ENCODE results near the gene REV1. TPM values are rescaled to one million over a fixed set of nuclear protein-coding genes. Genes with fewer than 3 reads are reported as not detected.

The REV1 gene
- total and polyA plus RNA-seq, 2 of the 8 experiments (the other 6 are each of a cell fraction or from before 2014, with no cell fraction given), result 16.6 to 34.3 TPM

DNA sequence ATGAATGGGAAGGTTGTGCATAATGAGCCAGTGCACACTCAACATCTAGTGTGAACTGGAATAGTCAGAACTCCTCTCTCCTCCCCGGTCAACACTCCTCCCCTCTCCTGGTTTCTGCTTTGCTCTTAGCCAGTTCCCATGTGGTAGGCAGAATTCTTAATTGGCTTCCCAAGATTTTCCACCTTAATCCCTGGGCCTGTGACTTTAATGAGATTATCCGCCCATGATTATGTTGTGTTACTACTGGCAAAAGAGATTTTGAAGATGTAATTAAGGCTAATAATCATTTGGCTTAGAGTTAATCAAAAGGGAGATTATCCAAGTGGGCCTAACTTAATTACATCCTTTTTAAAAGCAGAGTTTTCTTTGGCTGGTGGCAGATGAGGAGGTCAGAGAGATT, 34.2 kb upstream of the REV1 start:
- H3K23ac ChIP-seq (ENCODE audit: insufficient read length), result no peak overlapping the region
- H2BK15ac ChIP-seq (ENCODE audit: low read length), result no peak overlapping the region
- no peaks in the 10 kb centered on the region for H3K27me3 ChIP-seq (replicated peaks in 1 of 4; ENCODE audit: control insufficient read depth in 3 of 4, extremely low read depth in 1 of 4, insufficient read depth in 3 of 4, low read length in 3 of 4)
- no peak overlapping the region for H3K4me3 ChIP-seq (ENCODE audit: extremely low read depth in 1 of 4, insufficient read depth in 2 of 4, low read depth in 3 of 4, low read length in 4 of 4)
- no peak overlapping the region for H3K56ac ChIP-seq (replicated peaks; ENCODE audit: insufficient read length, low read depth, low read length)
- no peaks in the 10 kb centered on the region for H3K79me1 ChIP-seq (ENCODE audit: low read depth, low read length)
- H4K5ac ChIP-seq (ENCODE audit: insufficient read length, low read depth, low read length), result no peak overlapping the region
- no peak overlapping the region for H2BK120ac ChIP-seq (replicated peaks; ENCODE audit: low read depth, low read length)
- H3K9me3 ChIP-seq (ENCODE audit: insufficient read depth in 2 of 2, low read depth in 1 of 2, low read length in 1 of 2), result 0 out of 4 replicates have a peak, but pooled peaks cover 0 to 2% of the 10 kb centered on the region in 2 experiments
- H4K91ac ChIP-seq (replicated peaks; ENCODE audit: insufficient read length, low read length), result no peak overlapping the region
- no peak overlapping the region for H3K14ac ChIP-seq (ENCODE audit: insufficient read length)
- H2BK12ac ChIP-seq (ENCODE audit: low read depth, low read length), result no peak overlapping the region
- no peak overlapping the region for H2AFZ ChIP-seq (ENCODE audit: low read length)
- H2AK5ac ChIP-seq (ENCODE audit: low read depth, low read length), result no peak overlapping the region
- no peak overlapping the region for H3K4ac ChIP-seq (replicated peaks; ENCODE audit: insufficient read length, low read depth, low read length)
- CTCF ChIA-PET (ENCODE audit: partially characterized antibody), result no interaction called here
- DNase-seq (ENCODE audit: low read depth in 1 of 2, low spot score in 2 of 2) (no peak), FAIRE-seq (no peak)
- no peak overlapping the region for H2BK20ac ChIP-seq (ENCODE audit: low read length)
- WGBS, 2 experiments (ENCODE audit: extremely low coverage in 1 of 2, insufficient coverage in 1 of 2, insufficient read length in 1 of 2, insufficient replicate concordance in 2 of 2, low coverage in 1 of 2, low lambda C conversion rate in 2 of 2, missing lambda C conversion rate in 1 of 2), result 95% methylated on average over 2 of the region's 2 CpGs; no CpG with 5 or more reads in 1 of the 2 experiments
- no peaks in the 10 kb centered on the region for H4K20me1 ChIP-seq (replicated peaks in 1 of 2; ENCODE audit: control insufficient read depth in 1 of 2, insufficient read depth in 2 of 2, low read length in 2 of 2)
- no peaks in the 10 kb centered on the region; the same call in 1 of the 2 replicates for H3K23me2 ChIP-seq (ENCODE audit: low read depth, low read length)
- POLR2A ChIA-PET (ENCODE audit: partially characterized antibody), result no interaction called here
- H3K9ac ChIP-seq (replicated peaks in 1 of 4; ENCODE audit: extremely low read depth in 1 of 4, low read depth in 3 of 4, low read length in 3 of 4), result no peak overlapping the region
- no peak overlapping the region for H4K8ac ChIP-seq (ENCODE audit: extremely low read depth, insufficient read depth, low read length)
- H3K27ac ChIP-seq (ENCODE audit: low read depth, low read length), result no peak overlapping the region
- H3K36me3 ChIP-seq (ENCODE audit: control insufficient read depth in 2 of 4, insufficient read depth in 4 of 4, low read length in 3 of 4), result no peaks in the 10 kb centered on the region
- H3K4me1 ChIP-seq (replicated peaks in 1 of 4; ENCODE audit: control insufficient read depth in 3 of 4, insufficient read depth in 4 of 4, low read length in 3 of 4), result no peaks in the 10 kb centered on the region
- H3K4me2 ChIP-seq (ENCODE audit: insufficient read depth in 1 of 2, low read depth in 2 of 2, low read length in 2 of 2), result no peak overlapping the region
- H3K18ac ChIP-seq (ENCODE audit: extremely low read depth, low read length), result no peak overlapping the region
- no peak overlapping the region for H2BK5ac ChIP-seq (ENCODE audit: low read depth, low read length)
- H3K79me2 ChIP-seq (ENCODE audit: control insufficient read depth in 1 of 2, insufficient read depth in 2 of 2, low read length in 2 of 2), result no peaks in the 10 kb centered on the region
- TF ChIP-seq KDM4A (IDR thresholded peaks at IDR 0.05; ENCODE audit: low read depth, low read length, severe bottlenecking) (no peak), CREB1 (IDR thresholded peaks at IDR 0.05) (no peak), HDAC6 (IDR thresholded peaks at IDR 0.05; ENCODE audit: low read depth, low read length) (no peak), EP300 (IDR thresholded peaks at IDR 0.05; ENCODE audit: borderline replicate concordance in 1 of 2, low read depth in 2 of 2, low read length in 2 of 2) (no peak), TEAD4 (IDR thresholded peaks at IDR 0.05; ENCODE audit: low read depth, low read length) (no peak), TCF12 (IDR thresholded peaks at IDR 0.05; ENCODE audit: low read depth, low read length) (no peak), RXRA (IDR thresholded peaks at IDR 0.05; ENCODE audit: insufficient read depth, low read depth, low read length) (no peak), SP4 (IDR thresholded peaks at IDR 0.05; ENCODE audit: low read length) (no peak), NANOG (IDR thresholded peaks at IDR 0.05; ENCODE audit: insufficient read depth, low read depth, low read length, poor library complexity, severe bottlenecking) (no peak), E2F6 (IDR thresholded peaks at IDR 0.05) (no peak), BRCA1 (IDR thresholded peaks at IDR 0.05; ENCODE audit: low read depth, low read length) (no peak), HDAC2 (IDR thresholded peaks at IDR 0.05; ENCODE audit: borderline replicate concordance in 1 of 2, low read depth in 2 of 2, low read length in 2 of 2) (no peak), SIX5 (IDR thresholded peaks at IDR 0.05; ENCODE audit: low read depth, low read length) (no peak)
- TF ChIP-seq, protein P1, sequence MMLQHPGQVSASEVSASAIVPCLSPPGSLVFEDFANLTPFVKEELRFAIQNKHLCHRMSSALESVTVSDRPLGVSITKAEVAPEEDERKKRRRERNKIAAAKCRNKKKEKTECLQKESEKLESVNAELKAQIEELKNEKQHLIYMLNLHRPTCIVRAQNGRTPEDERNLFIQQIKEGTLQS (IDR thresholded peaks at IDR 0.05; ENCODE audit: insufficient read depth, low read depth, low read length), result no peak

All from H1 (cell line).